ENCODE data around the gene ACTR8. TPM values are rescaled to one million over a fixed set of nuclear protein-coding genes. Genes with fewer than 3 reads are reported as not detected.

The ACTR8 gene
- polyA plus RNA-seq, 1 donor (not counting 4 experiments of a cell fraction or from before 2014, with no cell fraction given), result 28.8 TPM

DNA sequence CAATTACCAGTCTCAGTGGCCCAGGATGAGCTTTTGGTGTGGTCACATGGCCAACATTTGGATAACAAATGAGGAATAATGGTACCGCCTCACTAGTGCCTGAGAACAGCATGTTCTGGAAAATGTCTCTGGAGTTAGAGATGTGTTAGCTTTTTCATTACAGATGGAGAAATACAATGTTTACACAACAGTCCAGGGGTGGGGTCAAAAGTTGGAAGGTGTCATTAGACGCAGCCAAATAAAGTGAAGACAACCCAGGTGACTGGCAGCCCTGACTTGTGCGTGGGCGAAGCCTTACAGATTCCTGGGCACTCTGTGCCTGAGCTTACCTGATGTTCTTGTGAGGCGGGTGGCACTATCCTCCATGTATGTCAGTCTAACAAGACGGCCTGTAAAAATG is 22.8 kb downstream of the ACTR8 start:
- Histone ChIP-seq H3K9ac (ENCODE audit: control insufficient read depth, extremely low read depth, insufficient read depth, low read length) (no peak overlapping the region), H3K27me3 (ENCODE audit: control insufficient read depth, extremely low read depth, insufficient read depth, low read length) (no peaks in the 10 kb centered on the region), H3K4me2 (ENCODE audit: control insufficient read depth, extremely low read depth, insufficient read depth, low read depth, low read length) (no peak overlapping the region), H3K4me1 (ENCODE audit: control insufficient read depth, extremely low read depth, insufficient read depth, low read length) (no peaks in the 10 kb centered on the region), H4K20me1 (ENCODE audit: control insufficient read depth, extremely low read depth, insufficient read depth, low read length) (no peaks in the 10 kb centered on the region), H3K9me1 (ENCODE audit: control insufficient read depth, extremely low read depth, insufficient read depth, low read length) (no peaks in the 10 kb centered on the region), H3K4me3 (ENCODE audit: control insufficient read depth in 2 of 3, extremely low read depth in 1 of 3, insufficient read depth in 2 of 3, low read depth in 1 of 3, low read length in 3 of 3) (no peak overlapping the region), H3K36me3 (ENCODE audit: control insufficient read depth in 2 of 2, extremely low read depth in 1 of 2, insufficient read depth in 2 of 2, low read length in 2 of 2) (peaks cover 0 to 1% of the 10 kb centered on the region in 2 experiments), H3K27ac (ENCODE audit: control insufficient read depth, insufficient read depth, low read length) (no peak overlapping the region), H3K79me2 (ENCODE audit: control insufficient read depth, insufficient read depth, low read length) (no peaks in the 10 kb centered on the region), H3K9me3 (ENCODE audit: control insufficient read depth, low read depth, low read length) (no peaks in the 10 kb centered on the region), H2AFZ (ENCODE audit: control insufficient read depth, low read length) (no peak overlapping the region)
- DNase-seq (ENCODE audit: low read depth, low spot score) (no peak), FAIRE-seq (no peak)
- dilution Hi-C loops (cut with MboI; ENCODE audit: extremely low pct_ligation_motif_present, low sequenced_read_pairs), result no loop called here
- no peak for TF ChIP-seq EZH2 (IDR thresholded peaks at IDR 0.05; ENCODE audit: low read length)
- TF ChIP-seq, protein P1, sequence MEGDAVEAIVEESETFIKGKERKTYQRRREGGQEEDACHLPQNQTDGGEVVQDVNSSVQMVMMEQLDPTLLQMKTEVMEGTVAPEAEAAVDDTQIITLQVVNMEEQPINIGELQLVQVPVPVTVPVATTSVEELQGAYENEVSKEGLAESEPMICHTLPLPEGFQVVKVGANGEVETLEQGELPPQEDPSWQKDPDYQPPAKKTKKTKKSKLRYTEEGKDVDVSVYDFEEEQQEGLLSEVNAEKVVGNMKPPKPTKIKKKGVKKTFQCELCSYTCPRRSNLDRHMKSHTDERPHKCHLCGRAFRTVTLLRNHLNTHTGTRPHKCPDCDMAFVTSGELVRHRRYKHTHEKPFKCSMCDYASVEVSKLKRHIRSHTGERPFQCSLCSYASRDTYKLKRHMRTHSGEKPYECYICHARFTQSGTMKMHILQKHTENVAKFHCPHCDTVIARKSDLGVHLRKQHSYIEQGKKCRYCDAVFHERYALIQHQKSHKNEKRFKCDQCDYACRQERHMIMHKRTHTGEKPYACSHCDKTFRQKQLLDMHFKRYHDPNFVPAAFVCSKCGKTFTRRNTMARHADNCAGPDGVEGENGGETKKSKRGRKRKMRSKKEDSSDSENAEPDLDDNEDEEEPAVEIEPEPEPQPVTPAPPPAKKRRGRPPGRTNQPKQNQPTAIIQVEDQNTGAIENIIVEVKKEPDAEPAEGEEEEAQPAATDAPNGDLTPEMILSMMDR (optimal IDR thresholded peaks at IDR 0.05 in 1 of 3, IDR thresholded peaks at IDR 0.05 in 1 of 3, conservative IDR thresholded peaks at IDR 0.05 in 1 of 3; ENCODE audit: extremely low read depth in 1 of 3, insufficient read depth in 2 of 3, low read length in 3 of 3), result no peak

DNA sequence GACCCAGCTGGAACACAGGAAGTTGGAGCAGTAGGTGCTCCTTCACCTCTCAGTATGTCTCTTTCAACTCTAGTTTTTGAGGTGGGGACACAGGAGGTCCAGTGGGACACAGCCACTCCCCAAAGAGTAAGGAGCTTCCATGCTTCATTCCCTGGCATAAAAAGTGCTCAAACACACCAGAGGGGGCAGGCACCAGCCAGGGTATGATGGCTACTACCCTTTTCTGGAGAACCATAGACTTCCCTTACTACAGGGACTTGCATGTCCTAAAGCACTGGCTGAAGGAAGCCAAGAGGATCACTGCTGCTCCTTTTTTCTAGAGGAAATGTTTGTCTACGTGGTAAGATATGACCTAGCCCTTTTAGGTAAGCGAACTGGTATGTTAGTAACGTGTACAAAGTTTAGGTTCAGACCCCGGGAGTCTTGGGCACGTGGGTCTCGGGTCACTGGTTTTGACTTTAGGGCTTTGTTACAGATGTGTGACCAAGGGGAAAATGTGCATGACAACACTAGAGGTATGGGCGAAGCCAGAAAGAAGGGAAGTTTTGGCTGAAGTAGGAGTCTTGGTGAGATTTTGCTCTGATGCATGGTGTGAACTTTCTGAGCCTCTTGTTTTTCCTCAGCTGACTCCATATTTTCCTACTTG is 23.7 kb downstream of the ACTR8 start:
- dilution Hi-C loops (cut with MboI; ENCODE audit: extremely low pct_ligation_motif_present, low sequenced_read_pairs), result no loop called here
- DNase-seq (ENCODE audit: low read depth, low spot score) (no peak), FAIRE-seq (no peak)
- Histone ChIP-seq H3K9me3 (ENCODE audit: control insufficient read depth, low read depth, low read length) (no peaks in the 10 kb centered on the region), H3K79me2 (ENCODE audit: control insufficient read depth, insufficient read depth, low read length) (no peaks in the 10 kb centered on the region), H3K4me1 (ENCODE audit: control insufficient read depth, extremely low read depth, insufficient read depth, low read length) (no peaks in the 10 kb centered on the region), H3K27me3 (ENCODE audit: control insufficient read depth, extremely low read depth, insufficient read depth, low read length) (no peaks in the 10 kb centered on the region), H3K4me3 (ENCODE audit: control insufficient read depth in 2 of 3, extremely low read depth in 1 of 3, insufficient read depth in 2 of 3, low read depth in 1 of 3, low read length in 3 of 3) (no peak overlapping the region), H3K4me2 (ENCODE audit: control insufficient read depth, extremely low read depth, insufficient read depth, low read depth, low read length) (no peak overlapping the region), H2AFZ (ENCODE audit: control insufficient read depth, low read length) (no peak overlapping the region), H4K20me1 (ENCODE audit: control insufficient read depth, extremely low read depth, insufficient read depth, low read length) (no peaks in the 10 kb centered on the region), H3K27ac (ENCODE audit: control insufficient read depth, insufficient read depth, low read length) (no peak overlapping the region), H3K9ac (ENCODE audit: control insufficient read depth, extremely low read depth, insufficient read depth, low read length) (no peak overlapping the region), H3K9me1 (ENCODE audit: control insufficient read depth, extremely low read depth, insufficient read depth, low read length) (no peaks in the 10 kb centered on the region), H3K36me3 (ENCODE audit: control insufficient read depth in 2 of 2, extremely low read depth in 1 of 2, insufficient read depth in 2 of 2, low read length in 2 of 2) (peaks cover 0 to 1% of the 10 kb centered on the region in 2 experiments)
- TF ChIP-seq EZH2 (IDR thresholded peaks at IDR 0.05; ENCODE audit: low read length), result no peak
- TF ChIP-seq, protein P1 (optimal IDR thresholded peaks at IDR 0.05 in 1 of 3, IDR thresholded peaks at IDR 0.05 in 1 of 3, conservative IDR thresholded peaks at IDR 0.05 in 1 of 3; ENCODE audit: extremely low read depth in 1 of 3, insufficient read depth in 2 of 3, low read length in 3 of 3), result no peak

Data from keratinocyte (primary cell).